ENCODE measurements around the gene LCN2.

The LCN2 gene

GRCh38 chr9:128151309-128152132 is 2.3 kb downstream of the LCN2 start:
- no peak for DNase-seq

- no peak for DNase-seq
These were observed 3.1 kb downstream of the LCN2 start for GRCh38 chr9:128152133-128153059.

GRCh38 chr9:128153060-128153946 is 4.0 kb downstream of the LCN2 start:
- no peak for DNase-seq

GRCh38 chr9:128153947-128154695 is 4.9 kb downstream of the LCN2 start:
- no peak for DNase-seq

- no peak for DNase-seq
These were observed 6.7 kb downstream of the LCN2 start for GRCh38 chr9:128155736-128156500.

- DNase-seq, result no peak
These were observed 10.2 kb downstream of the LCN2 start for GRCh38 chr9:128159522-128159783.

GRCh38 chr9:128159784-128160602 is 10.7 kb downstream of the LCN2 start, which contains the start of gene BBLN:
Gene BBLN, plus strand, starts transcription at chr9:128160265. Its CDS starts 143 bp downstream, at chr9:128160408.
- peak; percentile 95 for DNase-seq

GRCh38 chr9:128160603-128160987 is 11.3 kb downstream of the LCN2 start:
- DNase-seq, result no peak

GRCh38 chr9:128161215-128161902 is 12.1 kb downstream of the LCN2 start:
- DNase-seq, result no peak

GRCh38 chr9:128162215-128163026 is 13.2 kb downstream of the LCN2 start:
- DNase-seq, result no peak

GRCh38 chr9:128163027-128163515 is 13.8 kb downstream of the LCN2 start:
- DNase-seq, result no peak

GRCh38 chr9:128163523-128164306 is 14.5 kb downstream of the LCN2 start:
- DNase-seq, result no peak

- DNase-seq, result no peak
These were observed 15.1 kb downstream of the LCN2 start for GRCh38 chr9:128164307-128164885.

- DNase-seq, result no peak
These were observed 16.9 kb downstream of the LCN2 start for GRCh38 chr9:128166169-128166568.

GRCh38 chr9:128167209-128167608 is 18.0 kb downstream of the LCN2 start:
- DNase-seq, result no peak

- DNase-seq, result no peak
These were observed 19.6 kb downstream of the LCN2 start for GRCh38 chr9:128168731-128169308.

- DNase-seq, result no peak
These were observed 20.2 kb downstream of the LCN2 start for GRCh38 chr9:128169492-128169891.
